ENCODE measurements around the gene ARHGAP24.

The ARHGAP24 gene

DNA sequence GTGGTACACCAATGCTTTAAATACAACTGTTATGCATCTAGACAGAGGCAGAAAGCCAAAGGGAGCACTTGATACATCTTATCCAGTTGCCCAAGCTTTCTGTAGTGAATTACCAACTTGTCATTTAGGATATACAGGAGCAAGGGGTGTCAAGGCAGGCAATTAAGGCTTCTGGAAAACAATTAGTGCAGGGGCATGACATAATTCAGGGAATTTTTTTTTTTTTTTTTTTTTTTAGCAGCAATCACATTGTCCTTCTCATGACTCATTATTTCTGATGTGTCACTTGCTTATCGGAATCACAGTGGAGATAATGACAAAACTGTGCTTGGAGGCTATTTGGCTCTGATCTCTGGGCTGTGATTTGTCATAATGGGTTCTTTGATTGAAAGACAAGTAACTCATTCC is 259.5 kb downstream of the ARHGAP24 start:
- no peak for DNase-seq (ENCODE audit: low read depth in 1 of 2, low spot score in 1 of 2)

DNA sequence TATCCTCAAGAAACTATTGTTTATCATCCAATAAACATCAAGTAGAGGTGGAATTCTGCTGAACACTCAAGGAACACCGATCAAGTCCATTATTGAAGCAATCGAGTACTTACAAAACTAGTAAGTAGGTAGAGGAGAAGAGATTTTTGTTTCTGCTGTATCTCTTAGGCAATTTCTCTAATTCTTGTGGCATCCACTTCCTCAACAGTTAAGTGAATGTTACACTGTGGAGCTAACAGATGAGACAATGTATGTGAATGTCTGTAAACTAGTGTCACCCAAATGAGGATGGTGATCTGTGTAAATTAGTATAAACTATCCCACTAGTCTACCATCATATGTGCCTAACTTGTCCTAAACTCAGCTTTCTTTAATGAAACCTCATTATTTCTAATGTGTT is 261.6 kb downstream of the ARHGAP24 start:
- no peak for DNase-seq (ENCODE audit: low read depth in 1 of 2, low spot score in 1 of 2)

DNA sequence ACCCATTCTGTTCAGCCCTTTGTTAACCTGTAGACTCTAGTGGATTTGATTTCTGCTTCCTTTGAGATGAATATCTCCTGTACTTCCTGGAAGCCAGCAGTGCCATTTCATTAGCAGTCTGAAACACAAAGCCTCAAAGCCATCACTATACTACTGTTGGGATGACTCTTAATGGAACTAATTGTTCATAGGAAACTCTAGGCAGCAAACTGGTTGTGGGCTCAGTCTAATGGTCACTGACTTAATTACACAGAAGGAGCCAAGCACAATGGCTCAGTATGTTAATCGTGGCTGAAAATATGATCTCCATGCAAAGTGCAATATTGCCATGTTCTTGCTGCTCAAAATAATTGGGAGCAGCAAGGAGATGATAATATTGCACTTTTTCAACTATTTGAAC is 262.3 kb downstream of the ARHGAP24 start:
- no peak for DNase-seq (ENCODE audit: low read depth in 1 of 2, low spot score in 1 of 2)

DNA sequence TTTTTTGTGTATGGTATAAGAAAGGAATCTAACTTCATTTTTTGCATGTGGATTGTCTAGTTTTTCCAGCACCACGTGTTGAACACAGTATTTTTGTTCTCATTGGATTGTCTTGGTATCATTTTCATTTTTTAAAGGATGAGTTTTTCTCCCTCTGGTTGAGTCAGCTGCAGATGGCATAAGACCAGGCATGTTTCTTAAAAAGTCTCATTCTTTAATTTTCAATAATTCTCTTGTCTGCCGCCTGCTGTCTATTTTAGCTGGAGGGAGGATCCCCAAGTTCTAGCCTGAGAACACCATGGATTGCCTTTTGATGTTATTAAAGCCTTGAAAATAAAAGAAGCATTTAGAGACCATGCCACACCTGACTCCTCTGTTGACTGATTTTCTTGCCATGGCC is 263.8 kb downstream of the ARHGAP24 start:
- DNase-seq (ENCODE audit: low read depth in 1 of 2, low spot score in 1 of 2), result no peak

DNA sequence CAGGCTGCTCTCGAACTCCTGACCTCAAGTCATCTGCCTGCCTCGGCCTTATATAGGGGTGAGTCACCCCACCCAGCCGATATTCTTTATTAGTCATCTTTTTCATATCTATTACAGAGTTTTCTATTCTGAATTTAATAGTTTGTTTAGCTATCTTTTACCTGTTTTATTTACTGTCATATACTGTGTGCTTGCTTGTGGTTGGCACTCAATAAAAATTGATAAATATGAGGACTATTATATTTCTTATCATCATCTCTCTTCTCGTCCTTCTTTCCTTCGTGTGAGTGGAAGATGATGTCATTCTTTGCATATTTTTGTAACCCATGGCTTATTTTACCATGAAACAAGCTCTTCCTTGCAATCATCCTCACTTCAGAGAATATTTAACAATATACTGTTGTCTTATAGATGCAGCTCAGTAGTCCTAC is 265.5 kb downstream of the ARHGAP24 start:
- DNase-seq (ENCODE audit: low read depth in 1 of 2, low spot score in 1 of 2), result no peak

DNA sequence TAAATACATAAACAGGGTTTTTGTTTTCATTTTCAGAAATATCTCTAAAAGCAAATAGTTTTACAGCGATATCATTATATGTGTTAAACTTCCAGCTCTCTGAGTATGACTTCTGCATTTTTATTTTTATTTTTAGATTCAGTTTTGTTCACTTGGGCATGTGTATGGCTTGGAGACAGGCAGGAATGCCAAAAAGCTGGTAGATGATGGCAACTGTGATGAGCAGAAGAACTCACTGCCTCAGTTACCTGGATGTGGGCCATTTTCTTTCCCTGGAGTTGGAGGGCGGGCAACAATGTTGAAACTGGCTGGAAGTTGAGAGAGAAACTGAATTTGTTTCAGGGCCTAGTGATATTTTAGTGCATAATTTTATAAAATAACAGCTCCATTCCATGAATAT is 266.4 kb downstream of the ARHGAP24 start:
- no peak for DNase-seq (ENCODE audit: low read depth in 1 of 2, low spot score in 1 of 2)

DNA sequence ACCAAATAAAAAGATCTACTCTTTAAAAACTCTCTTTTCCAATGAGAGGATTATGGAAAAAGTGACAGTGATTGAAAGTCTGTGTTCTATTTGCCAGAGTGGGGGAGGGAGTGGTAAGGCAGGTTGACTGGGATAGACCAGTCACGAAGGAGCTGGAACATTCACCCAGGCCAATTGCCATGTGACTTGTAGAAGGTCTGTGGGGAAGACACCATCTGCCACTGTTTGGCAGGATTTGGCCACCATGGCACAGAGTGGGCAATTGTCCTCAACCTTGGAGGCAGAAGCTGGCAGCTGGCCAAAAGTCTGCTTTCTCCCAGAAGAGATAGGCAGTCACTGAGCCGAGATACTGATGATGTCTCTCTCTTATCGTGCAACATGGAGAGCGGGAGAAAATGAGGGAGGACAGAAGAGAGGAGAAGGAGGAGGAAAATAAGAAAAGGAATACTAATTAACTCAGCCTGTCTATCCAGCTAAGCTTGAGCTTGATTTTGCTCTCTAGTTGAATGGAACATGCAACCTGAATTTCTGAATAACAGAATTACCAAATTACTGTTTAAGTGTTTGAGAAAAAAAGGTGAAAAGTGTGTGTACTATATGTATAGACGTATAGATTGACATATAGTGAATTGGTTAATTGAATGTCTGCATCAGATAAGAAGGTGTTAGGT is 267.1 kb downstream of the ARHGAP24 start:
- no peak for DNase-seq (ENCODE audit: low read depth in 1 of 2, low spot score in 1 of 2)

DNA sequence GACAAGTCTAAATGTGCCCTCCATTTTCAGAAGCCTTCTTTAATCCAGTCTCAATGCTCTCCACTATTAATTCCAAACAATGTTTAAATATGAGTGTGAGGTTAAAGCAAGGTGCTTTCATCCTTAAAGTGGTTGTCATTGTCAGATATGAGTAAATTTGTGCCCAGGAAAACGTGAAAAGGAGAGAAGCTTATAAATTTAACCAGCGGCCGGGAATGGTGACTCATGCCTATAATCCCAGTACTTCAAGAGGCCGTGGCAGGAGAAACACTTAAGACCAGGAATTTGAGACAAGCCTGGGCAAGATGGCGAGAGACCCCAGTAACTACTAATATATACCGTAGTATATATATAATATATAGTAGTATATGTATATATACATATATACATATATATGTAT is 270.0 kb downstream of the ARHGAP24 start:
- DNase-seq (ENCODE audit: low read depth in 1 of 2, low spot score in 1 of 2), result no peak

DNA sequence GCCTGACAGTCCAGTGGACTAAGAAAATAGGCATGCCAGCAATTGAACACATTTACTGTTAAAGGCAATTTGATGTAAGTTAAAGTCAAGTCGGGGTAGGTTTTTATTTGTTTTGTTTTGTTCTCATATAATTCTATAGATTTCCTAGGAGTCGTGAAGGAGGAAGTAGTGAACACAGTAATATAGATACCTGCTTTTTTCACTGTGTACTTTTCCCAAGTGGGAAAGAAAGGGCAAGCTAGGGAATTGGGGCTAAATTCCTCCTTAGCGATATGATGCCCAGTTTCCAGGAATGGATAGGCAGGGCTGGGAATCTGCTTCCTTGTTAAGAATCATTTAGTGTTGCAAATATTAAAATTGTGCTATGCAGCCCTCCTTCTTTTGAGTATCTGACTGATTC is 271.0 kb downstream of the ARHGAP24 start:
- DNase-seq (ENCODE audit: low read depth in 1 of 2, low spot score in 1 of 2), result no peak

DNA sequence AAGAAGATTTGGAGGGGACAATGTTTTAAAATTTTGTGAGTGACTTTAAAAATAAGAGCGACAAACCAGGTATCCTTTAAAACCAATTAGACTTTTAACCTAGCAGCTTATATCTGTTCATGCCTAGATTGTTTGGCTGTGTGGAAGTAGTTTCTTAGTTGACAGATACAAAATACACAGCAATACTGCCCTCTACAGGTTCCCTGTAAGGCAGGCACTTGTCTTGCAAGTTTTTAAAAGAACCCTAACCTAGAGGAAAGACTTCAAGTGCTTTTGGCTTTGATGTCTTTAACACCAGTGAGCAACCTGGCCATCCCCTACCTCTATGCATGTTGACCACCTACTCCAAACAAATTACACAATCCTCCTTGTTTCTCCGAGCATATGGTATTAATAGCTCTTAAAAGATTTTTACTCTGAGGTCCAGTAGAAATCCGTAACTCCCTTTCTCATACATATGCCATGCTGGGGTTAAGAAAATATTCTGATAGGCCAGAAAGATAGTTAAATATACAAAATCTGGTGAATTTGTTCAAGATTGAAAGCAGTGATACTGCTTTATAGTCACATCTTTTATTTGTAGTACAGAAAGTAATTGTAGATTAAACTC is 273.0 kb downstream of the ARHGAP24 start:
- no peak for DNase-seq (ENCODE audit: low read depth in 1 of 2, low spot score in 1 of 2)

DNA sequence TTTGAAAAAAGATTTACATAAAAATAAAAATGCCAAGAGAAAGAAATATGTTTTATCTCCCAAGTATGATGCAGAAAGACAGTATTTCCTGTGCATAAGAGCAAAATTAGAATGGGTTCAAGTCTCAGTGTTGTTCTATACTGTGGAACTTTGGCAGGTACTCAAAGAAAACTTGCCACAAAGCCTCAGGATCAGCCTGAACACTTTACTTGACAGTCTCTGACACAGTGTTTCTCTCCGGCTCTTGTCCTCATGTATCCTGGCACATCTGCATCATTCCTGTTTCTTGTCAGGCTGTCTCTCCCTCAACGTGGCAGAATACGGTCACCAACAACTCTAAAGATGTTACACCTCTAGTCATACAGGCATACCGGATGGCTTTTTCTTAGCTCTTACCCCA is 273.7 kb downstream of the ARHGAP24 start:
- DNase-seq (ENCODE audit: low read depth in 1 of 2, low spot score in 1 of 2), result no peak

DNA sequence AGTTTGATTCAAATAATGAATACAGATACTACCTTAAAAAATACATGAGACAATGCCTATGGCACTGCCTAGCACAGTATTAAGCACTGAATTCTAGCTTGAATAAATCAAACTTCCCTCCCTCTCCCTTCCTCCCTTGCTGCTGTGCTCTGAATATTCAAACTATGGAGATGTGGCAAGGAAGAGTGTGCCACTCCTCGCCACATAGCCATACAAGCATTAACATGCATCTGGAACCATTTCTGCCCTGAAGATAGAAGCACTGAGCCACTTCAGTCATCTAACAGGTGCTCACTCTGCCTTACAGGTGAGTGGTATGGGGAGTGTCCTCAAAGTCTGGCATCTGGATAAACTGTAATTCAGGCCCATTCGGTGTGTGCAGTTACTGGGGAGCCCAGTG is 276.9 kb downstream of the ARHGAP24 start:
- no peak for DNase-seq (ENCODE audit: low read depth in 1 of 2, low spot score in 1 of 2)

DNA sequence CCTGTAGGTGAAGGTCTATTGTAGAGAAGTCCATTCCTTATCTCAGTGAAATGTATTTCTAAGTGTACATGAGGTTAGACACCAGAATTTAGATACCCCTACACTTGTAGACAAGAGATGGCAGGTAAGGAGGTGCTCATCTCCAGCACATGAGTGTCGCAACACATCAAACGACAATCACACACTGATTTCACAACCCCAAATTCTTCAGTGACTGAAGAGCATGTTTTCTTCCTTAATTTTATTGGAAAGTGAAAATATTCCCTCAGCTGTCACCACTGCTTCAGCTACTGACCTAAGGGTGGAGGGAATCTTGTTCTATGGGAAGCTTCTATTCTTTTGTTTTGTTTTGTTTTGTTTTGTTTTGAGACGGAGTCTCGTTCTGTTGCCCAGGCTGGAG is 280.3 kb downstream of the ARHGAP24 start:
- DNase-seq (ENCODE audit: low read depth in 1 of 2, low spot score in 1 of 2), result no peak

DNA sequence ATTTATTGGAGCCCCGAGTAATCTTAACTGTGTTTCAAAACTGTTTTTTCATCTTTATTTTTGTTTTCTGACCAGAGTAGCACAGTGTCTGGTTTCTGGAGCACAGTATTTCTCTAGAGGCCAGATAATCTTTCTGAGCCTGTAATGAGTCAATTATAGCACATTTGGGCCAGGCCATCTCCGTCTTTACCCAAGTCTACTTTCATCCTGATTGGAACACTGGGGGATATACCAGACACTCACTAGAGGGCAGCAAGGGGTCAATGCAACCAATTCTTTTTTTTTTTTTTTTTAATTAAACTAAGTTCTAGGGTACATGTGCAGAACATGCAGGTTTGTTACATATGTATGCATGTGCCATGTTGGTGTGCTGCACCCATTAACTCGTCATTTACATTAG is 282.0 kb downstream of the ARHGAP24 start:
- no peak for DNase-seq (ENCODE audit: low read depth in 1 of 2, low spot score in 1 of 2)

DNA sequence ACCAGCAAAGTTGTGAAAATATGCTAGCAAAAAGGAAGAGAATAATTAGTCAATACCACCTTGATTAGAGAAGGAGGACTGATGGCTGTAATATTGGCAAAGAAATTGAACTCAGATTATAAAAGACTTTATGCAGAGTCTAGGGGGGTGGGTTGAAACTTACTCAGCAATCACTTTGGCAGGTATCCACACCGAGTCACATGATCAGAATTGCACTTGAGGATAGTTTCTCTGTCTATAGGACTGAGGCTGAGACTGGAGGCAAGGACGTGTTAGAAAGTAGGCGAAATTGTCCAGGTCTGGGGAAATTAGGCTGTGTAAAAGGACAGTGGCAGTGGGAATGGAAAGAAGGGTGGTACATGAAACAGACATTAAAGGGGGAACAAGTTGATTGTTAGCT is 284.4 kb downstream of the ARHGAP24 start:
- DNase-seq (ENCODE audit: low read depth in 1 of 2, low spot score in 1 of 2), result no peak

DNA sequence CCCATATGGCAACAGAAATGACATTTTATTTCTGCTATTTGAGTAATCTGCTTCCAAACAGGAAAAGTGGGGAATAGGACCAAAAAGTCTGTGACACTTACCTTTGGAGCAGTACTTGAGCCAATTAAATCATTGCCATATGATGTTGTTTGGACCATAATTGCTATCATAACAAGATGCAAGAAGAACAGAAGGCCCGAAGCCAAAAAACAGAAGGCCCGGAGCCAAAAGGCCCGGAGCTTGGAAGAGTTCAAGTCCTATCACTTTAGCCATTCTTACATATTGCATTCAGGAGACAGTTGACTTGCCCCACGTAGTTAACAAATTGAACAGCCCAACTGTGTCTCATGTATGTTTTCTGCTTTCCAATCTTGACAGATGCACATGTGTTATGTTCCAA is 285.6 kb downstream of the ARHGAP24 start:
- no peak for DNase-seq (ENCODE audit: low read depth in 1 of 2, low spot score in 1 of 2)

DNA sequence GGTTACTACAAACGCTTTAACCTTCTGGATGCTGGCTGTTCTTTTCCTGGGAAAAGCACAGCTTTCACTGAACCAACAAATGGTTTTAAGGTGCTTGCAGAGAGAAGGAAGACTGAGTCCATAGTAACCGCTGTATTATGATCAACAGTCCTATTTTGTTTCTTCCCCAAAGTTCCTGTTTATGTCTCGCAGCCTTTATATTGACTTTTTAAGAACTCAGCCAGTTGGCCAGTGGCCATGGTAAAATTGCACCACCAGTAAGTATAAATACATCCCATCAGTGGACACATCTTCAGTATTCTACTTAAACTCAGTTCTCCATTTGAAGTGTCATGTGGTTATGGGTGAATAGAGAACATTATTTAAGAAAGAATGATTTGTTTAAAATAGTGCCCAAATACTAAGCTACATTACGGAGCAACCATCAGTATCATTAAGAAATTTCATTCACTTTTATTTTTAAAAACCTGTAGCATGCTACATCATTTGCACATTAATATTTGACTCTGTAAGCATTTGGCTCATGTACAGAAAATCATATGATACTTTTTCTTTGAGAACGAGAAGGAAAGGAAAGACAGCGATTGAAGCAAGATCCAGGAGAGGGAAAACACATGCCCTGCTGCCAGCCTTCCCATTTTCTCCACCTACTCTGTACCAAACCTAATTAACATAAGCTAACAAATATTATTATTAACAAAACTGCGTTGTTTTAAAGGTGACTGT is 287.0 kb downstream of the ARHGAP24 start:
- DNase-seq (ENCODE audit: low read depth in 1 of 2, low spot score in 1 of 2), result no peak

DNA sequence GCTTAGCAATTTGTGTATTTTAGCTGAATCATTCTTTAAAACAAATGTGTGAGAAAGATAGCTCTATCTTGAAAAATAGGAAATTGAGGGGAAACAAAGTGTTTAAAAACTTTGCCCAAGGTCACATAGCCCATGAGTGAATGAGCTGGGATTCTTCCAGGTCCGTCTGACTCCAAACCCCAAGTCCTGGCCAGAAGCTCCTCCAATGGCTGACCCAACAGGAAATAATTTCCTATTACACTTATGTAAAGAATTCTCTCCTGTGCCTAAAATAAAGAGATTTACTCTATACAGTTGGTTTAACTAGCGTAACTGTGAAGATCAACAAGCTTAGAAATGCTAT is 287.6 kb downstream of the ARHGAP24 start:
- no peak for DNase-seq (ENCODE audit: low read depth in 1 of 2, low spot score in 1 of 2)

DNA sequence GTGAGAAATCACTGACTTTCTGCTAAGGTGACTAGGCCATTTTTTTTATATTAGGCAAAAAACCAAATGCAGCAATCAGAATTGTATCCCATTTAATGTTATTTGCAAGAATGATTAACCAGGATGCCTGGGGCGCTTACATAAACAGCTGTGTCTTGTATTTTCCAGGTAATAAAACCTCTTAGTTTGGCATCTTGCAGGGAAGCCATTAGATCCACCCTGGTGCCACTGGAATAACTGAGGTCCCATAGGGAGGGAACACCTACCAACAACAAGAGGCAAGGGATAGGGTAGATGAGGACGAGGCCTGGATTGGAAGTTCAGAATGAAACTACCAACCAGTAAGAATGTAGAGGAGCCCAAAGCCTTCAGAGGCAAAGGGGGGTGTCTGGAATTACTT is 288.3 kb downstream of the ARHGAP24 start:
- no peak for DNase-seq (ENCODE audit: low read depth in 1 of 2, low spot score in 1 of 2)

DNA sequence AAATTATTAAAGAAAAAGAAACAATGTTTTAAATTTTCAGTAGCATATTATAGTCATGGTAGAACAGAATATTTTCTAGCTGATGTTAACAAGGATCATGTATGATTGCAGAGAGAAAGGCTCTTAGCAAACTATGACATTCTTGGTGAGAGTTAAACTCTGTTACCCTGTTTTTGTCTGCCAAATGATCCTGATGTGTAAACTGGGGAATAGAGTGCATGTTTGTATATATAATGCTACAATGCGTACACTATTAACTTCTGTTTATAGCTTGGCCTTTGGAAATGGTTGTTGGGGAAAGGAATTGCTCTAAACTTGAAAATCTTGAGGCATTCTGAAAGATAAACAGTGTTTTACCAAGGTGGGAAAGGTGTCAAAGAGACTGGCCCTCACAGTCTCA is 292.7 kb downstream of the ARHGAP24 start:
- no peak for DNase-seq (ENCODE audit: low read depth in 1 of 2, low spot score in 1 of 2)

DNA sequence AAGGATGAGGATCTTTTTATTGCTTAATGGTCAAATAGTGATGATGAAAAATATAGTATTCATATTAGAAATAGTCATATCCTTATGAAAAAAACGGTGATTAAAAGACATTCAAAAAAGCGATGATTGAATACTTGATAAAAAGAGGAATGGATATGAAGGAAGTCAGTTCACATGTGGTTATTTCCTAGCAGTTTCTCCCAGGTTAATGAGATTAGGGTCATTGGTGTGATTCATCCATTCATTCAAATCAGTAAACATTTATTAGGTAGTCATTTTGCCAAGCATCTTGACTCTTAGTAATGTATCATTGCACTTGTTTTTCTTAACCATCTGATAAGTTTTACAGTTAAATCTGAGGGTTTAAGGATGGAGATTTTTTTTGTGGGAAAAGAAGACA is 294.1 kb downstream of the ARHGAP24 start:
- DNase-seq (ENCODE audit: low read depth in 1 of 2, low spot score in 1 of 2), result no peak

DNA sequence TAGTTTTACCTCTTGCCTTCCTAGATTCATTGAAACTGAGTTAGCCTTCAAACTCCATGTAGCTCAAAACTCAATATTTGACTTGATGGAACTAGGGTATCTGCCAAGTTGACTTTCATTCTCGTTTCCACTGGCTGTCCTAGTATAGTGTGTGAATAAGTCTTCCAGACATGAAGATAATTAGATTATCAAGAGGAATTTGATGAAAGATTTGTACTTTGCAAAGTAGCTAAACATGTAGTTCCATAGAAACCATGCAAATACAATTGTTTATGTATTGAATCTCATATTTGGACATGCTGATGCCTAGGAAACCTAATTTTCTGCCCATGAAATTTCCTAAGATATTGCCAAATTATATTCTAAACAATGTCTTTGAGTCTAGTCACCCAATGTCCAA is 297.5 kb downstream of the ARHGAP24 start:
- no peak for DNase-seq (ENCODE audit: low read depth in 1 of 2, low spot score in 1 of 2)

DNA sequence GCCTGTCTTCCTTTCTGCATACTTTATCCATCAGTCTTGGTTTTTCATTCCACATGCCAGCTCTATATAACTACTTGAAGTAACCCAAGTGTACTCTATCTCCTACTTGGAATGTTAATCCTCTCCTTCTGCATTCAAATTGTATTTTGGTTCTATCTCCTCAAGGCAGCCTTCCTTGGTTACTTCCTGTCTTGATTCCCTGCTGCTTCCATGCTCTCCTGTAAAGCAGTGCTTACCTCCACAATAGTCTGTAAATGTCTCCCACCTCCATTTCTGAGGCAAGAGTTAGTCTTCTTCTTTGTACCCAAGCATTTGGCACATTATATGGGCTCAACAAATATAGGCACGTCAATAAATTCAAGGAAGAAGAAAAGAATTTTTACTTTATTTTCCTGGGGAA is 298.4 kb downstream of the ARHGAP24 start:
- no peak for DNase-seq (ENCODE audit: low read depth in 1 of 2, low spot score in 1 of 2)
